OCI-LY7 (cell line): ENCODE results near the gene MEGF6. TPM values are rescaled to one million over a fixed set of nuclear protein-coding genes. Genes with fewer than 3 reads are reported as not detected.

ENCODE experiments used
- BruUV-seq: library from RNA; stranded (reverse); fragments of 400-500 nt; replicated peaks from 2 replicates; lab custom pipeline; 2021; lab: Mats Ljungman, UMichigan
- CTCF ChIA-PET: fragments of 300-600 bp; sonication (Branson Sonifier 250); formaldehyde crosslinking; loops from one replicate; lab custom pipeline; 2022; ENCODE audit warnings: antibody characterized with exemption; ENCODE audit not compliant: unreplicated experiment; lab: Charles Lee
- POLR2A ChIA-PET: fragments of 300-600 bp; sonication (Branson Sonifier 250); formaldehyde crosslinking; loops from one replicate; lab custom pipeline; 2022; ENCODE audit warnings: antibody characterized with exemption; lab: Charles Lee
- DNase-seq: peaks from one replicate; pipeline ENCODE4 v3.0.0-alpha.2; 2015; ENCODE audit warnings: low spot score
- H2AFZ ChIP-seq: fragments of 200-600 bp; sonication (generic), shearing (Covaris generic); 2 replicates; pipeline ENCODE4 v1.6.1; 2014; ENCODE audit warnings: mild to moderate bottlenecking, antibody characterized with exemption, low read length, moderate library complexity
- H3K27ac ChIP-seq: fragments of 200-600 bp; sonication (generic); 2 replicates; pipeline ENCODE4 v1.5.1; 2014; ENCODE audit warnings: mixed run types, low read depth, mild to moderate bottlenecking, moderate library complexity, low read length, inconsistent platforms; ENCODE audit not compliant: poor library complexity, severe bottlenecking
- H3K36me3 ChIP-seq: fragments of 200-600 bp; sonication (generic); 2 replicates; pipeline ENCODE4 v1.6.1; 2014; ENCODE audit warnings: mild to moderate bottlenecking, antibody characterized with exemption, low read length, moderate library complexity, mixed read lengths; ENCODE audit not compliant: insufficient read depth
- H3K4me1 ChIP-seq: fragments of 200-600 bp; sonication (generic); 2 replicates; pipeline ENCODE4 v1.5.1; 2014; ENCODE audit warnings: mild to moderate bottlenecking, low read length; ENCODE audit not compliant: insufficient read depth, poor library complexity, severe bottlenecking
- H3K4me2 ChIP-seq: fragments of 200-600 bp; sonication (generic); 2 replicates; pipeline ENCODE4 v1.6.1; 2014; ENCODE audit warnings: mild to moderate bottlenecking, low read length
- H3K4me3 ChIP-seq: fragments of 200-600 bp; sonication (generic); 2 replicates; pipeline ENCODE4 v1.5.1; 2014; ENCODE audit warnings: mild to moderate bottlenecking, low read depth, low read length; ENCODE audit not compliant: poor library complexity, severe bottlenecking
- H3K79me2 ChIP-seq: fragments of 200-600 bp; sonication (generic); 2 replicates; pipeline ENCODE4 v1.6.1; 2016; ENCODE audit warnings: low read depth, mild to moderate bottlenecking, low read length, moderate library complexity, mixed read lengths; ENCODE audit not compliant: insufficient read depth
- H3K9me2 ChIP-seq: fragments of 200-600 bp; sonication (generic); 2 replicates; pipeline ENCODE4 v1.6.1; 2016; ENCODE audit warnings: mild to moderate bottlenecking, low read length, mixed read lengths; ENCODE audit not compliant: insufficient read depth
- H3K9me3 ChIP-seq: fragments of 200-600 bp; sonication (generic); 2 replicates; pipeline ENCODE4 v1.6.1; 2014; ENCODE audit warnings: mild to moderate bottlenecking, mixed run types, low read length, mixed read lengths
- H4K20me1 ChIP-seq: fragments of 200-600 bp; sonication (generic); 2 replicates; pipeline ENCODE4 v1.6.1; 2014; ENCODE audit warnings: mild to moderate bottlenecking, antibody characterized with exemption, low read length, moderate library complexity, mixed read lengths; ENCODE audit not compliant: insufficient read depth
- EZH2phosphoT487 ChIP-seq: fragments of 200-600 bp; sonication (generic); IDR thresholded peaks from 2 replicates; pipeline ENCODE4 v1.6.1; 2018; ENCODE audit warnings: low read depth, borderline replicate concordance, mild to moderate bottlenecking, mixed run types, antibody characterized with exemption, low read length, moderate library complexity, mixed read lengths
- intact Hi-C: fragments of 100-400 bp; cut with micrococcal nuclease; formaldehyde crosslinking; loops from one replicate; pipeline ENCODE4 v1.10.0; 2022; ENCODE audit not compliant: unreplicated experiment
- total RNA-seq, 2 experiments: library from RNA; depleted of rRNA in 1 of 2; stranded (reverse); fragments of >200 nt in 1 of 2; shearing (Covaris generic) in 1 of 2; gene quantifications; 2 replicates each; pipeline ENCODE4 v1.2.3, GENCODE V29; 2014 to 2022
- TF ChIP-seq, protein P1 (sequence below): fragments of 200-600 bp; sonication (generic); conservative IDR thresholded peaks from 2 replicates; pipeline ENCODE4 v1.5.1; 2014; ENCODE audit warnings: mild to moderate bottlenecking, antibody characterized with exemption, low read length, moderate library complexity, mixed read lengths

MEGF6 gene
- total RNA-seq, 2 experiments from 2014 or later: 0.15 to 0.32 TPM

- TF ChIP-seq, protein P1, sequence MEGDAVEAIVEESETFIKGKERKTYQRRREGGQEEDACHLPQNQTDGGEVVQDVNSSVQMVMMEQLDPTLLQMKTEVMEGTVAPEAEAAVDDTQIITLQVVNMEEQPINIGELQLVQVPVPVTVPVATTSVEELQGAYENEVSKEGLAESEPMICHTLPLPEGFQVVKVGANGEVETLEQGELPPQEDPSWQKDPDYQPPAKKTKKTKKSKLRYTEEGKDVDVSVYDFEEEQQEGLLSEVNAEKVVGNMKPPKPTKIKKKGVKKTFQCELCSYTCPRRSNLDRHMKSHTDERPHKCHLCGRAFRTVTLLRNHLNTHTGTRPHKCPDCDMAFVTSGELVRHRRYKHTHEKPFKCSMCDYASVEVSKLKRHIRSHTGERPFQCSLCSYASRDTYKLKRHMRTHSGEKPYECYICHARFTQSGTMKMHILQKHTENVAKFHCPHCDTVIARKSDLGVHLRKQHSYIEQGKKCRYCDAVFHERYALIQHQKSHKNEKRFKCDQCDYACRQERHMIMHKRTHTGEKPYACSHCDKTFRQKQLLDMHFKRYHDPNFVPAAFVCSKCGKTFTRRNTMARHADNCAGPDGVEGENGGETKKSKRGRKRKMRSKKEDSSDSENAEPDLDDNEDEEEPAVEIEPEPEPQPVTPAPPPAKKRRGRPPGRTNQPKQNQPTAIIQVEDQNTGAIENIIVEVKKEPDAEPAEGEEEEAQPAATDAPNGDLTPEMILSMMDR: no peak
- TF ChIP-seq EZH2phosphoT487: no peak
- no peaks in the 10 kb centered on the region for H4K20me1 ChIP-seq
- no peak for DNase-seq
- no peak overlapping the region for H3K4me2 ChIP-seq
- H2AFZ ChIP-seq: no peak overlapping the region
- no peaks in the 10 kb centered on the region for H3K36me3 ChIP-seq
- no peaks in the 10 kb centered on the region for H3K9me3 ChIP-seq
- H3K79me2 ChIP-seq: no peaks in the 10 kb centered on the region
- no peaks in the 10 kb centered on the region for H3K4me1 ChIP-seq
- intact Hi-C loops: no loop called here
- H3K27ac ChIP-seq: no peak overlapping the region
- POLR2A ChIA-PET: no interaction called here
- H3K4me3 ChIP-seq: no peak overlapping the region
- BruUV-seq: no TSS peak
- H3K9me2 ChIP-seq: no peaks in the 10 kb centered on the region
- CTCF ChIA-PET: interaction anchor here (0.5 kb wide), 1 partner anchor 984 kb away, joined by 3 read pairs; no protein-coding TSS in a partner anchor
Measured at GRCh38 chr1:3462356-3463012, 148.8 kb downstream of the MEGF6 start.

GRCh38 chr1:3461934-3462275 is 149.4 kb downstream of the MEGF6 start:
- no peaks in the 10 kb centered on the region for H4K20me1 ChIP-seq
- H3K79me2 ChIP-seq: no peaks in the 10 kb centered on the region
- H2AFZ ChIP-seq: no peak overlapping the region
- intact Hi-C loops: no loop called here
- BruUV-seq: no TSS peak
- no peak overlapping the region for H3K4me3 ChIP-seq
- no peak for TF ChIP-seq EZH2phosphoT487
- TF ChIP-seq, protein P1: no peak
- no peak overlapping the region for H3K27ac ChIP-seq
- no peaks in the 10 kb centered on the region for H3K9me3 ChIP-seq
- no peaks in the 10 kb centered on the region for H3K36me3 ChIP-seq
- no peak for DNase-seq
- no peaks in the 10 kb centered on the region for H3K4me1 ChIP-seq
- POLR2A ChIA-PET: no interaction called here
- no peaks in the 10 kb centered on the region for H3K9me2 ChIP-seq
- CTCF ChIA-PET: interaction anchor here (0.5 kb wide), 1 partner anchor 983 kb away, joined by 3 read pairs; no protein-coding TSS in a partner anchor
- no peak overlapping the region for H3K4me2 ChIP-seq

DNA sequence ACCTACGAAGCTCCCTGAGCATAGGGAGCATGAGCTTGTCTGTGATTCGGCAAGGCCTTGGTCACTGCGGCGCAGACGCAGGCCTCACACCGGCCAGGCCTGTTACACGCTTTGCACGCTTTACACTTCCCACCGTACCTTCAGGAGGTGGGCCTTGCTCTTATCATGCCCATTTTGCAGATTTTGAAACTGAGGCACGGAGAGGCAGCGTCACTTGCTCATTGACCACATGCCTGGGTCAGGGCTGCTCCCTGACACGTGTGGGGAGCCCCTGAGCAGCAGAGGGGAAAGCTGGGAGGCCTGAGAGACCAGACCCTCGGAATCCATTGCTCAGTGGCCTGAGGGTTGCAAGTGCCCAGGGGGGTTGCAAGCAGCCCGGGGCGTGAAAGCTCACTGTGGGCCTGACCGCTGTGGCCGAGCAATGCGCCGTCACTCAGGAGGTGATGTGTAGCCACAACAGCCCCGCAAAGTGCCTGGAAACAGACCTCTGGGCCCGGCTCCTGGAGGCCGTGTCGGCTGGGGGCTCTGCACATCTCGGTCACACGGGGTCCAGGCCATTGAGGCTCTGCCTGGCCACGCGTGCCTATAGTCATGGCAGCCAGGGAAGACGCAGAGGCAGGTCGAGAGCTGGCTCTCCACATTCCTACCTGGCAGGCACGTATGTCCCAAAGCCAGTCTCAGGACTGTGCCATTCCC is 149.9 kb downstream of the MEGF6 start:
- BruUV-seq: no TSS peak

More for the DNA sequence above, 149.9 kb downstream of the MEGF6 start:
- intact Hi-C loops: no loop called here
- DNase-seq: no peak
- H3K4me2 ChIP-seq: no peak overlapping the region
- H3K79me2 ChIP-seq: no peaks in the 10 kb centered on the region
- no peaks in the 10 kb centered on the region for H3K9me2 ChIP-seq
- H3K27ac ChIP-seq: no peak overlapping the region
- H3K36me3 ChIP-seq: no peaks in the 10 kb centered on the region
- H3K4me3 ChIP-seq: no peak overlapping the region
- ChIA-PET POLR2A (no interaction called here), CTCF (no interaction called here)
- TF ChIP-seq EZH2phosphoT487: no peak
- TF ChIP-seq, protein P1: no peak
- H4K20me1 ChIP-seq: no peaks in the 10 kb centered on the region
- H2AFZ ChIP-seq: no peak overlapping the region
- H3K9me3 ChIP-seq: no peaks in the 10 kb centered on the region
- H3K4me1 ChIP-seq: no peaks in the 10 kb centered on the region
